HG03565 (cell line): ENCODE measurements around the gene SGPP2.
"Not testable (repeated sequence)": the region's sequence is repeated elsewhere in the genome, so short reads cannot be mapped to it uniquely, and the experiment has no call there.

ENCODE experiments used
- ATAC-seq: cut with Tn5 transposase; IDR thresholded peaks from one replicate; pipeline ENCODE4 v1.9.1; 2021; ENCODE audit warnings: mild to moderate bottlenecking, moderate library complexity; ENCODE audit not compliant: unreplicated experiment

The SGPP2 gene

DNA sequence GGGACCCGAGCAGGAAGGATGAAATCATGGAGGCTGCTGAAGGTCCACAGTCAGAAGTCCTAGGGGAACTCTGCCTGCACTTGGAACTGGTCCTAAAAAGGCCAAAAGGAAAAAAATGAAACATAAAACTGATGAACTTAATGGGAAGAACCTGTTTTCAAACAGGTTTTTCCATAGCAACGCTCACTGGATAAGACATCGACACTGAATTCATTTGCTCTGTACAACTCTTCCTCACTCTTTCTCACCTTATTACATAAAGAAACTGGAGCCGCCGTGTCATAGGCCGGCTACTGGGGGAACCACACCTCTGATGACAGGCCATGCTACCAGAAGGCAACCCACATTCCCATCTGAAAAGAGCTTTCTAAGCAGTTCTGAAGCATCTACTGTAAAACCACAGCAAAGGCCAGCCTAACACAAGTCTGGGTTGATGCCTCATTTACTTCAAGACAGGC is 147.9 kb downstream of the SGPP2 start:
- no peak for ATAC-seq

GRCh38 chr2:222572751-222573174 is 148.4 kb downstream of the SGPP2 start:
- no peak for ATAC-seq

DNA sequence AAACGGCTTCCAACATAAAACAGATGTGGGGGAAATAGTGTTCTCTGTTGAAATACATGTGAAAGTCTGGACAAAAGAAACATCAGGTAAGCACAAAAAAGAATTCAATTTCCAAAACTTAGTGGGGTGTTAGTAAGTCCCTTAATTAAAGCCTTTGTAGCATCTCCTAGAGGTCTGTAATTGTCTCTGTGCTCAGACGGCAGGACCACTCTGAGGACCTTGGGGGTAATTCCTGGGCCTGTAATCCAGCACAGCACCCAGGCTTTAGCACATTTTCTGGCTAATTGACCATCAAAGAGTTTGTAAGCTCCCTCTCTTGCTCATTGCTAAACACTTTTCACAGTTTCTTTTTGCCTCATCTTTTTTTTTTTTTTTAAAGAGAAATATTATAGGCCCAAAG is 151.3 kb downstream of the SGPP2 start:
- ATAC-seq, result no peak

DNA sequence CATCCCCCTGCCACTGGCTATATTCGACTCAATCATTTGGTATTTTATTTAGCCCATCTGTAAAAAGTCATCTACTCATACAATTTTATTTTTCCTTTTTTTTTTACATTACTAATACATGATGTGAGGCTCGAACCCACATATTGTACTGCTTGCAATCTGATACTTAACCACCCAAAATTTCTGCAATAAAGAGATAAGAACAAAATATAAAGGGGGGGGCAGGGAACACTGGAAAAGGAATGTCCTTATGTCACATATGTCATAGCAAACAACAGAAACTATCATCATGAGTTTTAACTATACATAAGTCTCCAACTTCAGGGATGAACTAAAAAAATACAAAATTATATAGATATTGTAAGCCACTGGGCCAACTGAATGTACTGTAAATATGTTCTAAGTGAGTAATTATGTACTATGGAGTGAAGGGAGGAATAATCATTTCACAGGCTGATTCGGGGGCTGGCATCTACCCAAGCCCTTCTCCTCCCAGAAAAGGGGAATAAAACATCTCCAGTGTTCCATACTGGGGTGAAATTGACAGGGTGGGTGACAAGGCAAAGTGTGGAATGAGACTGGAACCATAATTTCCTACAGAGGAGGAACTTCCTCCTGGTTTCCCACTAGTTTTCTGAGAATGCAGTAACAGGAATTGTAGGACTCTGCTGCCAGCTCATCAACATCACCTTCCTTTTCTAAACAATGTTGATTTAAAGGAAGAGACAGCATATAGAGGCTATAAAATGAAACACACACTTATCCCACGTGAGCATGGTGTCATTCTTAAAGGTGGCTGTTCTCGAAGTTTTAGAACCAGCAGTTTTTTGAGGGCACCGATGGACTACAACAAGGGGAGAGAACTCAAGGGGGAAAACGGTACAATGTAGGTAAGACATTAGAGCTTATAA is 152.1 kb downstream of the SGPP2 start:
- no peak for ATAC-seq

DNA sequence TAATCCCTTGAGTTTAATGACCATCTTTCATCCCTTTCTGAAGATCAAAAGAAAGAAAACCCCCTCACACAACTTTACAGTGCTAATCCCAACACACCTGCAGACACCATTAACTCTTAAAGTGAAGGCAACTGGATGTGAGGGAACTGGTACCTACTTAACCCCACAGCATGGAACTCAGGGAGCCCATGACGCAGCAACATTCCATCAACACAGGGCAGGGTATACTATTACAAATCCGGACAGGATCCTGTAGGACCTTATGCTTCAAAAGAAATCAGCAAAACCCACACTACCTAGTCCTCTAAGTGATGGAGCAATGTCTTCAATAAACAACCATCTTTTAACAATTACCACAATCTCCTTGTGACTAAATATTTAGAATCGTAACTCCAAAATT is 153.0 kb downstream of the SGPP2 start:
- no peak for ATAC-seq

GRCh38 chr2:222582928-222583327 is 158.6 kb downstream of the SGPP2 start:
- ATAC-seq, result no peak

- not testable (repeated sequence) for ATAC-seq
Observed at GRCh38 chr2:222584589-222584988, 160.2 kb downstream of the SGPP2 start.

- no peak for ATAC-seq
Observed at GRCh38 chr2:222591661-222592060, 167.3 kb downstream of the SGPP2 start.

DNA sequence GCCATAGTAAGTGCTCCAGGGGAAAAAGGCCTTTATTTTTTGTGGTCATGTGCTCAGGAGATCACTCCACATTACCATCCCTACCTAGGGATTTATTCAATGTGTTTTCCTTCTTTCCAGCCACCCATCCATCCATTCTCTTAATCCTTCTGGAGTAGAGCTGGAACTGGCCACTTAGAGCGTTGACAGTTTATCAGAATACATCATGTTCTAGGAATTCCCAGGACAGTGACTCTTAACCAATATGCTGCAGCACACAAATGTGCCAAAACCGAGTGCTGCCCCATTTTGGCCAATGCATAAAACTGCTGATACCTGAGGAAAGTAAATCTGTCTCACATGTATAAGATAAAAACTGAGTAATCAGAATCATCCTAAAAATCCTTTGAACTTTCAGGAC is 167.8 kb downstream of the SGPP2 start:
- no peak for ATAC-seq

DNA sequence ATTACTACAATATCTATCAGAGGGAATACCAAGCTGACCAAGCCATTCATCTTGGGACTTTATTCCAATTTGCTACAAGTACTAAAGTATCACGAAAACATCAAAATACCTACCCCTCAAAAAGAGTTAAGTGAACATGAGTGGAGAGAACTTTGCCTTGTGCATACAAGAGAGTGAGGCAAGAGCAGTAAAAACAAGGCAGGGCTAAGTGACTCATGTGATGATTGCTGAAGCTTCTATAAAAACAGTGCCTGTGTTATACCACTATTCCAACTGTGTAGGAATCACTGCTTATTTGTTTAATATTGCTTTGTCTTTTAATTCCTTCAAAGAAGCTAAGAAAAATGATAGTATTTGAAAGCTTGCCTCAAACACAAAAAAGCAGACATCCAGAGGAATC is 170.3 kb downstream of the SGPP2 start:
- no peak for ATAC-seq

DNA sequence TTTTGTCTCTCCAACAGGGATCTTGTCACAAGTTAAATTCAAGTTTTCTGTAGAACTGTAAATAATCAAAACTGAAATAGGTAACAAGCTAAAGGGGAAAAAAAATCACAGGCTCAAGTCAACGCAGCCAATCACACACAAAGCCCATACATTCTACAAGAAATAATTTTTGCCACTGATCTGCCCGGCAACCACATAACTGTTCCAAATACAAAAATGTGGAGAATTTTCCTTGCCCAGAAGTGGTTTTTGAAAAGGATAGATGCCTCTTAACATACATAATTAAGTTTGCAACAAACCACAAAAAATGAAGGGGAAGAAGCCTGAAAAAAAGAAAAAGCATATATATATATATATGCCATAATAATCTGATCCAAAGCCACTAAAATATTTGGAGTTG is 171.2 kb downstream of the SGPP2 start:
- no peak for ATAC-seq

- no peak for ATAC-seq
Observed at GRCh38 chr2:222598611-222599010, 174.3 kb downstream of the SGPP2 start.

DNA sequence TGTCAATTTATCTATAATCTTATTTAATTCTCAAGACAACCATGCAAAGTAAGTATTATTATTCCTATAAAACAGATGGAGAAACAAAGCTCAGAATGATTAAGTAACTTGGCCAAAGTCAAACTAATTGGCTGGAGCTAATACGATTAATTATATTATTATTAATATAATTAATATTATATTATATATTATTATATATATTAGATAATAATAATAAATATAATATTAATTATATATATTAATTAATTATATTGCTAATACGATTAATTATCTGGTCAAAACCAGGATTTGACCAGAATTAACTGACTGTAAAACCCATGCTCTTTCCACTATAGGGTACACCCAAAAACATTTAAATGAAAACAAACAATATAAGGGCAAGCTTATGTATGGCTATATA is 179.2 kb downstream of the SGPP2 start:
- ATAC-seq, result no peak

GRCh38 chr2:222604749-222605515 is 180.6 kb downstream of the SGPP2 start:
- no peak for ATAC-seq

DNA sequence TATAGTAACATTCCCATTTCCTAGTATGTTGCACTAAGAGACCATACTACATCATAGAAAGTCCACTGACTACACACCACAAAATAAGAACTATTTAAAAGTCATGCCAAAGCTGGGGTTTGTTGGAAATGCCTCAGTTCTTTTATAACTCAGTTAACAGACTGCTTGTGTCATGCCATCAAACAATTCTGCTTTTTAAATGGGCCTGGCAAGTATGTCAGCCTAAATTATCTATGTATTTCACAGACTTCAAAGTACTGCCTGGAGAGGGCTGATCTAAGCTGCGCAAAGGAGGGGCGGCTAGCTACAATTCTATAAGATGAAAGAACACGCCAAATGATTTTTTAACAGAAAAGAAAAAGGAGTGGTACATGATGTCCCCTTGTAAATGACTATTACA is 182.0 kb downstream of the SGPP2 start:
- ATAC-seq, result no peak

DNA sequence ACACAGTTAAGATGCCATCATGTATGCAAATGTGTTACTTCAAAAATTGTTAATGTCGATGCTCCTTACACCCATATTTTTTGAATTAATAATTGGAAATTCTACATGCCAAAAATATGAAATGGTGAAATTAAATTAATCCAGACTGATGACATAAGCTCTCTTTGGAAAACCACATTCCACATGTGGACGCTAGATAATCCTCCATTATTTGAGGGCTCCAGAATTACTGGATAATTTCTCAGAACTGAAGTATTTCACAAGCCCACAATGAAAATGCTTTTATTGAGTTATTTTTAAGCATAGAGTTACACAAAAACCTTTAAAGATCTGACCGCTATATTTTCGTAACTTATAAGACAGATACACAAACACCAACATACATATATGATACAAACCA is 183.7 kb downstream of the SGPP2 start:
- ATAC-seq, result no peak

DNA sequence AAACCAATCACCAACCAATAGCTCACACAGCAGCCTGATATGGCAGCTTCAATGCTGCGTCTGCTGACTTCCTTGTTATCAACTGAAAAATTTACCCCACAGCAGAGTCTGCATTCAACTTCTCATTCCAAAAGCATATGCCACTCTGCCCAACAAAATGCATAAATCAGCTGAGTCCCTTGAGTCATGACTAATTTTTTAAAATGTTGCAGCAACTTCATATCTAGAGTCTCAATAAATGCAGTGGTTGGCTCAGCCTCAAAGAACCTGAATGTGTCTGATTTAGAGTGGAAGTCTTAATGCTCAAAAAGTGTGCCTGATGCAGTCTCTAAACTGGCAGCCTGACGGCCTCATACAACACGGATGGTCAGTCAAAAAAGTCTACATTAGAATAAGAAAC is 185.0 kb downstream of the SGPP2 start:
- no peak for ATAC-seq
